B cell (primary cell): ENCODE results near the gene KSR2.

ENCODE experiments used
- CTCF ChIP-seq: fragments of 200-600 bp; IDR thresholded peaks from one replicate; pipeline ENCODE4 v1.8.0; 2022; ENCODE audit warnings: antibody characterized with exemption, mild to moderate bottlenecking
- EZH2 ChIP-seq: IDR thresholded peaks from 2 replicates; pipeline ENCODE4 v1.6.1; 2012; ENCODE audit warnings: borderline replicate concordance, low read depth, mild to moderate bottlenecking, moderate library complexity, low read length; ENCODE audit not compliant: insufficient read depth, poor library complexity, severe bottlenecking

DNA sequence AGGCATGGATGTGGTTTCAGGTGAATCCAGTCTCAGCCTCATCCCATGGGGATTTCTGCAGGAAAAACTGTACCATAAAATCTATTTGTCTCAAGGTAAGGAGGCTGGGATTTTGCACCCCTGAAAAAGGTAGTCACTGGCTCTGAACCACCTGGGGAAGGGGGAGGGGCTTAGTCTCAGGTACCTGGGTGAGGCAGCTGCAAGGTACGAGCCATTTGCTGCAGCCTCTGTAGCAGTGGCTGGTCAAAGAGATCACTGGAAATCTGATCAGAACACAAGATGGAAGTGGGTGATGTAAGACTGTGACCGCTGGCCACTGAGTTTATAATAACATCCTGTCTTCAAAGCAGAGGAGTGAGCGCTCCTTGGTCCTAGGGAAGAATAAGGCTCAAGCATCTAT, 397.5 kb downstream of the KSR2 start:
- no peak for TF ChIP-seq CTCF
- no peak for TF ChIP-seq EZH2
